HG03025 (cell line): ENCODE data around the gene POLR3E.

Experiments
- ATAC-seq: cut with Tn5 transposase; IDR thresholded peaks from one replicate; pipeline ENCODE4 v1.9.1; 2021; ENCODE audit warnings: mild to moderate bottlenecking, moderate library complexity; ENCODE audit not compliant: unreplicated experiment, low FRiP score

The POLR3E gene

GRCh38 chr16:22380529-22380928, 83.3 kb downstream of the POLR3E start:
- no peak for ATAC-seq

DNA sequence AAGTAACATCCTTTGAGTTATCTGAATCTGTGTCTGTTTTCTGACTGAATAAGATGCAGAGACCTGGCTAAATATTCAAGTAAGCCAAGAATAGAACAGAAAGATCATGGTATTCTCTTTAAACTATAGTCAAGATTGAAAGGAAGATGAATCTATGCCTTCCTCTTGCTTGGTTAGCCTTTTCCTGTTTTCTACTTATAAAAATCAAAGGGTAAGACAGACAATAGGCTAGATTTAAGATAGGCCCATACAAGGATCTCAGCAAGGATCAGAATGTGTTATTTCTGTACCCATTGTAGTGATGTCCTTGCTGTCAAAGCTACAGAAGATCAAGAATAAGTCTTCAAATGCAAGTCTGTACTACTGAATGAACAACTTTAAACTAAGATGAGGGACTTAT, 84.2 kb downstream of the POLR3E start:
- ATAC-seq = no peak

DNA sequence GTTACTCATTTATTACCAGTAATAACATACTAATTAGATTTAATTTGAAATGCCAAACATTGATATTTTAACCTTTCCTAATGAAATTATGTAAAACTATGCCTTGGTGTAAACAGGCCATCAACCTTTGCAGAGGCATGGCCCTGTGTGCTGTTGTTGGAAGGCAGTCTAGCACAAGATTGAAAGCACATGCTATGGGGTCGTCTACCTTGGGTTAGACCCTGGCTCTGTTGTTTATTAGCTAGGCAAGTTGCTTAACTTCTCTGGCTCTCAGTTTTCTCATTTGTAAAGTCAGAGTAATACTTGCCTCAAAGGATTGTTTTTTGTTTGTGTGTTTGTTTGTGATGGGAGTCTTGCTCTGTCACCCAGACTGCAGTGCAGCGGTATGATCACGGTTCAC, 86.6 kb downstream of the POLR3E start:
- no peak for ATAC-seq
